GM21529 (cell line): ENCODE results near the gene TOMM7.
"Not testable (repeated sequence)": the region's sequence is repeated elsewhere in the genome, so short reads cannot be mapped to it uniquely, and the experiment has no call there.

ENCODE experiments used
- ATAC-seq: cut with Tn5 transposase; IDR thresholded peaks from one replicate; pipeline ENCODE4 v1.9.1; 2021; ENCODE audit not compliant: unreplicated experiment

The TOMM7 gene

GRCh38 chr7:22784346-22784745 lies 38.3 kb downstream of the TOMM7 start:
- no peak for ATAC-seq

- ATAC-seq: no peak
Measured at GRCh38 chr7:22783421-22783820, 39.2 kb downstream of the TOMM7 start.

- ATAC-seq: peak; percentile 88
Measured at GRCh38 chr7:22782616-22783232, 39.9 kb downstream of the TOMM7 start.

GRCh38 chr7:22781230-22781711 lies 41.4 kb downstream of the TOMM7 start:
- no peak for ATAC-seq

GRCh38 chr7:22779730-22780323 lies 42.8 kb downstream of the TOMM7 start:
- ATAC-seq: not testable (repeated sequence)

GRCh38 chr7:22776964-22777363 lies 45.7 kb downstream of the TOMM7 start:
- ATAC-seq: no peak

GRCh38 chr7:22772885-22773284 lies 49.8 kb downstream of the TOMM7 start:
- ATAC-seq: no peak

- ATAC-seq: no peak
Measured at GRCh38 chr7:22771872-22772228, 50.8 kb downstream of the TOMM7 start.

GRCh38 chr7:22771194-22771871 lies 51.3 kb downstream of the TOMM7 start:
- ATAC-seq: no peak

GRCh38 chr7:22765609-22766008 lies 57.0 kb downstream of the TOMM7 start:
- peak; percentile 98 for ATAC-seq
